B cell (primary cell): ENCODE measurements around the gene ZBTB2. TPM values are rescaled to one million over a fixed set of nuclear protein-coding genes. Genes with fewer than 3 reads are reported as not detected.

ENCODE experiments used
- ATAC-seq: fragments of 200-7000 bp; cut with Tn5 transposase; one replicate; pipeline ENCODE4 v1.10.0; 2021; ENCODE audit warnings: low read depth, mild to moderate bottlenecking, moderate number of reproducible peaks, moderate library complexity
- CTCF ChIA-PET: fragments of 350-600 bp; sonication (Branson Sonifier 250); formaldehyde crosslinking; loops from one replicate; lab custom pipeline; 2021; ENCODE audit warnings: antibody characterized with exemption, inconsistent platforms; lab: Charles Lee
- POLR2A ChIA-PET: fragments of 350-600 bp; sonication (Branson Sonifier 250); formaldehyde crosslinking; loops from one replicate; lab custom pipeline; 2021; ENCODE audit warnings: antibody characterized with exemption; lab: Charles Lee
- DNase-seq: peaks from one replicate; pipeline ENCODE4 v3.0.0; 2013
- H2AFZ ChIP-seq: 2 replicates; pipeline ENCODE4 v1.6.1; 2012; ENCODE audit warnings: mild to moderate bottlenecking, low read depth, low read length; ENCODE audit not compliant: insufficient read depth, poor library complexity, severe bottlenecking
- H3K27ac ChIP-seq, 2 donors: 1 replicate in 1 of 2; 2 replicates in 1 of 2; pipeline ENCODE4 v1.5.1; 2012 to 2013; ENCODE audit warnings: low read length in 2 of 2, mild to moderate bottlenecking in 2 of 2, moderate library complexity in 1 of 2
- H3K27me3 ChIP-seq, 4 experiments: fragments of 200-600 bp in 1 of 4; sonication (generic) in 1 of 4; replicated peaks in 1 of 4; 1 replicate in 2 of 4; 2 replicates in 2 of 4; pipeline versions ENCODE4 v1.6.1 to v1.7.0; 2013 to 2016; ENCODE audit warnings: low read length in 3 of 4, mild to moderate bottlenecking in 2 of 4, mixed read lengths in 1 of 4, moderate library complexity in 1 of 4; ENCODE audit not compliant: insufficient read depth in 4 of 4, control insufficient read depth in 3 of 4; ENCODE audit errors: control extremely low read depth in 1 of 4
- H3K36me3 ChIP-seq, 2 experiments: replicated peaks in 1 of 2; 1 replicate in 1 of 2; 2 replicates in 1 of 2; pipeline versions ENCODE4 v1.6.1 to v1.7.1; 2013; ENCODE audit warnings: low read length in 1 of 2; ENCODE audit not compliant: insufficient read depth in 2 of 2, control insufficient read depth in 1 of 2; ENCODE audit errors: control extremely low read depth in 1 of 2, extremely low read depth in 1 of 2
- H3K4me1 ChIP-seq, 2 donors: fragments of 200-600 bp in 1 of 2; sonication (generic) in 1 of 2; 1 replicate in 1 of 2; 2 replicates in 1 of 2; pipeline versions ENCODE4 v1.5.1 to v1.6.1; 2013 to 2017; ENCODE audit warnings: low read length in 2 of 2; ENCODE audit not compliant: control insufficient read depth in 2 of 2, insufficient read depth in 2 of 2
- H3K4me2 ChIP-seq: replicated peaks from 2 replicates; pipeline ENCODE3; 2012; ENCODE audit warnings: mild to moderate bottlenecking, low read depth, low read length; ENCODE audit not compliant: poor library complexity, severe bottlenecking
- H3K4me3 ChIP-seq, 5 experiments: fragments of 200-600 bp in 1 of 5; sonication (generic) in 1 of 5; 1 replicate in 3 of 5; 2 replicates in 2 of 5; pipeline versions ENCODE4 v1.5.1 to v1.7.0; 2011 to 2016; ENCODE audit warnings: low read length in 4 of 5, mild to moderate bottlenecking in 4 of 5, low read depth in 2 of 5, control low read depth in 1 of 5, moderate library complexity in 1 of 5; ENCODE audit not compliant: insufficient read depth in 1 of 5; ENCODE audit errors: control extremely low read depth in 1 of 5, extremely low read depth in 1 of 5
- H3K79me2 ChIP-seq: fragments of 200-600 bp; sonication (generic); one replicate; pipeline ENCODE4 v1.6.0; 2016; ENCODE audit warnings: low read length; ENCODE audit not compliant: control insufficient read depth, insufficient read depth
- H3K9ac ChIP-seq: fragments of 200-600 bp; sonication (generic); 2 replicates; pipeline ENCODE4 v1.6.1; 2017; ENCODE audit warnings: mild to moderate bottlenecking, low read length, moderate library complexity
- H3K9me3 ChIP-seq, 3 donors: one replicate each; pipeline versions ENCODE4 v1.6.1 to v1.7.1; 2013; ENCODE audit warnings: low read length in 2 of 3; ENCODE audit not compliant: control insufficient read depth in 2 of 3, insufficient read depth in 1 of 3; ENCODE audit errors: control extremely low read depth in 1 of 3
- H4K20me1 ChIP-seq: 2 replicates; pipeline ENCODE4 v1.6.0; 2012; ENCODE audit warnings: mild to moderate bottlenecking, low read length; ENCODE audit not compliant: insufficient read depth, control insufficient read depth, poor library complexity, severe bottlenecking
- H3K27ac Mint-ChIP-seq: one replicate; pipeline ENCODE4 v1.8.0; 2021; ENCODE audit warnings: mixed read lengths
- H3K27me3 Mint-ChIP-seq: one replicate; pipeline ENCODE4 v1.8.0; 2021; ENCODE audit warnings: mixed read lengths
- H3K4me1 Mint-ChIP-seq: one replicate; pipeline ENCODE4 v1.8.0; 2021; ENCODE audit warnings: mixed read lengths
- H3K4me3 Mint-ChIP-seq: one replicate; pipeline ENCODE4 v1.8.0; 2021; ENCODE audit warnings: mixed read lengths
- H3K9me3 Mint-ChIP-seq: one replicate; pipeline ENCODE4 v1.8.0; 2022; ENCODE audit warnings: mixed read lengths; ENCODE audit not compliant: insufficient read depth
- CTCF ChIP-seq: fragments of 200-600 bp; IDR thresholded peaks from one replicate; pipeline ENCODE4 v1.8.0; 2022; ENCODE audit warnings: antibody characterized with exemption, mild to moderate bottlenecking
- EZH2 ChIP-seq: IDR thresholded peaks from 2 replicates; pipeline ENCODE4 v1.6.1; 2012; ENCODE audit warnings: borderline replicate concordance, low read depth, mild to moderate bottlenecking, moderate library complexity, low read length; ENCODE audit not compliant: insufficient read depth, poor library complexity, severe bottlenecking
- WGBS: methylation state at CpG from one replicate; pipeline ENCODE4 v1.1.5; 2013; ENCODE audit warnings: missing lambda C conversion rate; ENCODE audit not compliant: insufficient coverage; 5-methylcytosine and 5-hydroxymethylcytosine counted together
- intact Hi-C: fragments of 100-400 bp; cut with micrococcal nuclease; formaldehyde crosslinking; loops from one replicate; pipeline ENCODE4 v1.10.0; 2022
- polyA plus RNA-seq: library from polyadenylated mRNA; depleted of rRNA; stranded (reverse); fragments of >200 nt; gene quantifications from 2 replicates; pipeline ENCODE4 v1.2.3, GENCODE V29; 2012
- total RNA-seq, 2 donors: library from RNA; stranded (reverse); fragments of 120-200 nt in 1 of 2; gene quantifications; 1 replicate in 1 of 2; 2 replicates in 1 of 2; pipeline versions ENCODE4 v1.2.3 to v1.2.4, GENCODE V29; 2013 to 2022

The ZBTB2 gene
- total and polyA plus RNA-seq, 2 donors (not counting 1 experiment from before 2014, with no cell fraction given), result 15.9 to 17.6 TPM

- ChIA-PET POLR2A (interaction anchor here (0.8 to 2.1 kb wide), 6 partner anchors 11 to 911 kb away, joined by 3 to 16 read pairs (median 4); partner anchors contain the start of gene RMND1), CTCF (interaction anchor here (1.2 to 2.5 kb wide), 4 partner anchors 15 to 66 kb away, joined by 5 to 11 read pairs (median 5); partner anchors contain the start of gene RMND1)
- Histone ChIP-seq H3K4me1 (peaks cover 38 to 39% of the 10 kb centered on the region in 2 donors), H3K36me3 (no peaks in the 10 kb centered on the region), H3K9ac (peak overlapping the region; percentile 94), H3K79me2 (peaks cover 58% of the 10 kb centered on the region), H3K9me3 (no peaks in the 10 kb centered on the region), H3K4me2 (peak overlapping the region; percentile 90), H3K27ac (peak overlapping the region; percentile 77 to 97), H3K27me3 (no peaks in the 10 kb centered on the region), H4K20me1 (peaks cover 33% of the 10 kb centered on the region), H3K4me3 (peak overlapping the region in 4 of 5 experiments; percentile 67 to 95 (median 82)), H2AFZ (peak overlapping the region; percentile 91)
- WGBS, result under 1% methylated on average over 72 of the region's 79 CpGs
- peaks cover 45% of the 10 kb centered on the region for H3K4me1 Mint-ChIP-seq
- H3K9me3 Mint-ChIP-seq, result no peaks in the 10 kb centered on the region
- peak overlapping the region; percentile 96 for H3K27ac Mint-ChIP-seq
- H3K4me3 Mint-ChIP-seq, result peak overlapping the region; percentile 99
- intact Hi-C loops, result loop anchor here (1.0 to 10.0 kb wide), 5 partner anchors 10 to 1823 kb away; partner anchors contain the start of genes GINM1, MTRF1L and RMND1
- DNase-seq, result peak; percentile 100
- TF ChIP-seq EZH2 (no peak), CTCF (no peak)
- peak; percentile 73 for ATAC-seq
- H3K27me3 Mint-ChIP-seq, result no peaks in the 10 kb centered on the region
These were observed 996 bp downstream of the ZBTB2 start for GRCh38 chr6:151390276-151390850.
